ENCODE results near the gene SVOP. TPM values are rescaled to one million over a fixed set of nuclear protein-coding genes. Genes with fewer than 3 reads are reported as not detected.

The SVOP gene
- total RNA-seq, 1 experiment from 2014 or later: not detected

DNA sequence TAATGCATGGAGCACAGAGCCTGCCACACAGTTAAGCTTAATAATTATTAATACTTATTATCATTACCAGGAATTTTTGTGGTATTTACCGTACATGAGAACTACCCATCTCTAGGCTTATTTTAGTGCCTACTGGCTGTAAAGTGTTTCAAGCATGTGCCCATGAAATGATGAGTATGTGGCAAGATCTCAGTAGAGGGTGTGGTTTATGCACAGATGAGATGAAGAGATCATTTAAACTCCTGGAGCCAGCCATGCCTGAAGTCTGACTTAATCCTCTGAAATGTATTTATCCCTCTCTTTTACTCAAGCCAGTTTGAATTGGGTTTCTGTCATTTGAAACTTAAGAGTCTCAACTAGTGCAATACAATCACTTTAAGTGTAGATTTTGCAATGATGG is 80.7 kb downstream of the SVOP start:
- Histone ChIP-seq H3K27ac (no peak overlapping the region), H3K36me3 (no peaks in the 10 kb centered on the region), H3K4me1 (no peaks in the 10 kb centered on the region), H3K27me3 (0 out of 2 replicates have a peak, but pooled peaks cover 4% of the 10 kb centered on the region), H3K9me3 (replicated peaks) (no peaks in the 10 kb centered on the region), H3K4me3 (no peak overlapping the region)
- no peak for DNase-seq

DNA sequence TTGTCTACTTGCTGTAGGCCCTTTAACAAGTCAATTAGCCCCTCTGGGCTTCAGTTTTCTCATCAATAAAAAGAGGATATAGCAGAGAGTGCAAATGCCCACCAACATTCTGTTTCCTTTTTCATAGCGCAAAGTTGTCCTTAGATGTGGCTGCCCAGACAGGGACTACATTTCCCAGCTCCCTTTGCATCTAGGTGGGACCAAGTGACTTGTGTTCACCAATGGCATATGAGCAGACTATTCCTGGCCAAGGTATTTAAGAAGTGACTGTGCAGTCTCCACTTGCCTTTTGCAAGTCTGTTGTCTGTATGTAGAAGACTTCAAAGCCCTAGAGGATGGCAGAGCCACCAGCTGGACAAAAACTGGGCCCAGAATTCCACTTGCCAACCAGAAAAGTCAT is 81.3 kb downstream of the SVOP start:
- peak in 1 of 2 experiments; percentile 13 for DNase-seq
- no peak overlapping the region for H3K27ac ChIP-seq

DNA sequence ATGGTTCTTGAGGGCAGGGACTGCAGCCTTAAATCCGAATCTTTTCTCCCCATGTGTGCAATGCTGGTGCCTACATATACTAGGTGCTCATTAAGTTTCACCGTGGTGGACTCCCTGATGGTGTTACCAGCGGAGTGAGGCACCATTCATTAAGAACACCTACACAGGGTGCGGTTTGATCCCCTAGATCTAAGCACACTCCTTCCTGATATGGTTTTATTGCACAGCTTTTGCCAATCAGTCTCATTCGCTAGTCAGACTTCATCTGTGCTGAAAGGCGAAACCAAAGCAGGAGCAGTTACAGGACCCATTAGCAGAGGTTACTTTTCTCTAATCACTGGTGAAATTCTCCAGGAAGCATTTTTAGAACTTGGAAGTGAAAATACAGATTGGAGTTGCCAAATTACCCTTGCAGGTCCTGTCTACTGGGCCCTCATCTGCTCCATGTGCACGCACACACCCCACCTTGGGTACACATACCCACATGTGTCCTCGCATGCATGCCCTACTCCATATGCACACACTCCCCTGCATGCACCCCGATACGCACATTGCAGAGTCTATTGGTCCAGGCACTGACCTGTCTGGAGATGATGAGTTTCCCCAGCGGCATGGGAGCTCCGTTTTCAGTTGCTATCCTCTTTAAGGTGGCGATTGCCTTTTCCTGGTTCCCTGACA is 82.5 kb downstream of the SVOP start:
- Histone ChIP-seq H3K27ac (no peak overlapping the region), H3K4me1 (no peaks in the 10 kb centered on the region), H3K4me3 (no peak overlapping the region), H3K9me3 (replicated peaks) (no peaks in the 10 kb centered on the region), H3K27me3 (peaks cover 13% of the 10 kb centered on the region), H3K36me3 (no peaks in the 10 kb centered on the region)
- no peak for DNase-seq

More for the DNA sequence above, 81.3 kb downstream of the SVOP start:
- peaks cover 4% of the 10 kb centered on the region; the same call in 1 of the 2 replicates for H3K27me3 ChIP-seq
- H3K4me3 ChIP-seq: no peak overlapping the region
- no peaks in the 10 kb centered on the region for H3K4me1 ChIP-seq
- no peaks in the 10 kb centered on the region for H3K9me3 ChIP-seq (replicated peaks)
- H3K36me3 ChIP-seq: no peaks in the 10 kb centered on the region

DNA sequence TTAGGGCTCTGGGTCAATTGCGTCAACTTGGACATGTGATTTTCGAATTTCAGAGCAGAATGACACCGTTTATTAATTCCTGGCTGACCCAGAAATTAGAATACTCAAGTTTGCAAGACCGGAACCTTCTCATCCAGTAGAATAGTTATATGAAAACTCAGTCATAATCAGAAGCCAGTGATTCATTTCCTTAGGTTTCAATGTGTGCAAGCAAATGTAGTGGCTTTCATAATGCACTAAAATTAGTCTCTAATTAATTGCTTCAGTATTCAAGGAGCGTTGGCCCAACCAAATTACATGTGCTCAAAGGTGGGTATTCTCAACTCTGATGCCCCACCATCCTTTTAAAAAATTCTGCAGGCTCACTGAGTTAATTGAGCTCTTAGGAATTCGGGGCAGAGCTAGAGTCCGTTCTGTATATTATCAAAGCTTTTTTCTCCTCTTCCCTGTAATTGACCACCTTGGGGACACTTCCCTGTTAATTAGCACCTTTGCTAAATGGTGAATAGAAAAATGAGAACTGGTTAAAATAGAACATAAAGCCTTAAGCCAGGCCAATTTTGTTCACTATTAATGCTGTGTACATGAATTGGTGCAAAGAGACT is 85.6 kb downstream of the SVOP start:
- Histone ChIP-seq H3K4me1 (no peaks in the 10 kb centered on the region), H3K36me3 (no peaks in the 10 kb centered on the region), H3K4me3 (no peak overlapping the region), H3K27ac (no peak overlapping the region), H3K9me3 (replicated peaks) (no peaks in the 10 kb centered on the region), H3K27me3 (peaks cover 13% of the 10 kb centered on the region)
- no peak for DNase-seq

DNA sequence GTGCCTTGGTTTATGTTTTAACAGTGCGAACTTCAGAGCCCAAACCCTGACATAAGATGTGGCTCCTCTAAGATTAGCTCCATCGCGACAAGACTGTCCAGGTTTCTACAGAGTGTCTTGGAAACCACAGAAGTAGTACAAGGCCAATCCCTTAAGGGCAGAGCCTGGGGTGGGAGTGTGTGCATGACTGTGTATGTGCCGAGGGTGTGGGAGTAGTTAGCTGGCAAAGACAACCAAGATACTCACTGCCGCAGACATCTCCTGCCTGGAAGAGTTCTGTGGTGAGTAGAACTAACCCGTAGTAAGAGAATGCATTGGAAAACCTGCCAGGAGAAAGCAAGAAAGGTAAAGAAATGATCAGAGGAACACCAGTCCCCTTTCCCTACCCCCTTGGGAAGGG is 86.9 kb downstream of the SVOP start:
- no peak overlapping the region for H3K27ac ChIP-seq
- H3K9me3 ChIP-seq (replicated peaks): no peaks in the 10 kb centered on the region
- no peaks in the 10 kb centered on the region for H3K4me1 ChIP-seq
- DNase-seq: no peak
- H3K36me3 ChIP-seq: no peaks in the 10 kb centered on the region
- peaks cover 9% of the 10 kb centered on the region for H3K27me3 ChIP-seq
- H3K4me3 ChIP-seq: no peak overlapping the region

DNA sequence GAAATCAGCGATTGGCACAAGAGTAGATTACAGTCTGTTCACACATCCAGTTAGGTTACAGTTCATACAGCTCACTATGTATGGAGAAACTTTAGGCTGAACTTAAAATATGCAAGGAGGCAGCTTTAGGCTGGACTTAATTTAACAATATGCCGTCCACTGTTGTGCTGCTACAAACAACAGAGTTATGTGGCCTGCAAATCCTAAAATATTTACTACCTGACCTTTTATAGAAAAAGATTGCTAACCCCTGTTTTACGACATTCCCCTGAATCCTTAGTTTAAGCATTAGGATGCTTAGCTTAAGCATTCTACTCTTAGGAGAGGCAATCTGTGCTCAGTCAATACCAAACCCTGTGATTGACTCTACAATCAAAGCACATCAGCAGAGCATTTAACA is 90.1 kb downstream of the SVOP start:
- Histone ChIP-seq H3K9me3 (replicated peaks) (no peaks in the 10 kb centered on the region), H3K27ac (no peak overlapping the region), H3K27me3 (peaks cover 9% of the 10 kb centered on the region), H3K36me3 (no peaks in the 10 kb centered on the region), H3K4me1 (no peaks in the 10 kb centered on the region), H3K4me3 (no peak overlapping the region)
- no peak for DNase-seq

DNA sequence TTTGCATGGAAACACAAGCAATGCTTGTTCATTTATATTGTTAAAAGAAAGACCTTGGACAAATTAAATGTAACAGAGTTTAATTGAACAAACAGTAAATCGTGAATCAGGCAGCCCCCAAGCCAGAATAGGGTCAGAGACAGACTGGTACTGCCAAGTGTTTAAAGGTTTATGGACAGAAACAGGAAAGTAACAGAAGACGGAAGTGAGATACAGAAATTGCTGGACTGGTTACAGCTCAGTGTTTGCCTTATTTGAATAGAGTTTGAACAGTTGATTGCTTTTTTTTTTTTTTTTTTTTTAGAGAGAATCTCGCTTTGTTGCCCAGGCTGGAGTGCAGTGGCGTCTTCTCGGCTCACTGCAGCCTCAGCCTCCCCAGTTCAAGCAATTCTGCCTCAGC is 90.7 kb downstream of the SVOP start:
- Histone ChIP-seq H3K27ac (no peak overlapping the region), H3K4me1 (no peaks in the 10 kb centered on the region), H3K27me3 (peaks cover 9% of the 10 kb centered on the region), H3K9me3 (replicated peaks) (no peaks in the 10 kb centered on the region), H3K4me3 (no peak overlapping the region), H3K36me3 (no peaks in the 10 kb centered on the region)
- no peak for DNase-seq

DNA sequence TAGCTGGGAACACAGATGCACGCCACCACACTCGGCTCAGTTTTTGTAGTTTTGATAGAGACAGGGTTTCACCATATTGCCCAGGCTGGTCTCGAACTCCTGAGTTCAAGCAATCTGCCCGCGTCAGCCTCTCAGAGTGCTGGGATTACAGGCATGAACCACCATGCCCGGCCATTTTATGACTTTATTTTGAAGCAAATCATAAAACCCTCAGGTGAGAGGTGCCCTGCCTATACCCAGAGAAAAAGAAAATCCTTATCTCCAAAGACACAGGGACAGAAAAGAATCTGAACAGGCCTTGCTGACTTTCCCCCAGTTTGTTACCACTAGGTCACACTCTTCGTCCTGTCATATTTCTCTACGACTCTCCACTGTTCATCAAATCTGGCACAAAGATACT is 92.2 kb downstream of the SVOP start:
- Histone ChIP-seq H3K9me3 (replicated peaks) (no peaks in the 10 kb centered on the region), H3K27ac (no peak overlapping the region), H3K36me3 (no peaks in the 10 kb centered on the region), H3K4me1 (no peaks in the 10 kb centered on the region), H3K27me3 (no peaks in the 10 kb centered on the region; the same call in 1 of the 2 replicates), H3K4me3 (no peak overlapping the region)
- no peak for DNase-seq

DNA sequence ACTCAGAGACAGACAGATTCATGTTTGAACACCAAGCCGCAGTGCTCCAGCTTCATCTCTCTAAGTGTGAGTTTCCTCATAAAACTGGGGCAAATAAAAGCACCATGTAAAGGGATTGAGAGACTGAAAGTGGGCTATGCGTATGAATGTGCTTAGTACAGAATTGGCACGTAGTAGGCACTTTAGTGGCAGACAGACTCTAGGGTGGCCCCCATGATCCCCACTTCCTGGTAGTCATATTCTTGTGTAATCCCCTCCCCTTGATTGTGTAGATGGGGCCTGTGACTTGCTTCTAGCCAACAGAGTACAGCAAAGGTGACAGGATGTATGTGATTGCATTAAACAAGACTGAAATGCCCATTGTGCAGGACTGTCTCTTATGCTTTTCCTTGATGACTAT is 98.0 kb downstream of the SVOP start:
- Histone ChIP-seq H3K9me3 (replicated peaks) (no peaks in the 10 kb centered on the region), H3K4me3 (no peak overlapping the region), H3K36me3 (no peaks in the 10 kb centered on the region), H3K27me3 (no peaks in the 10 kb centered on the region), H3K4me1 (no peaks in the 10 kb centered on the region), H3K27ac (no peak overlapping the region)
- DNase-seq: no peak

DNA sequence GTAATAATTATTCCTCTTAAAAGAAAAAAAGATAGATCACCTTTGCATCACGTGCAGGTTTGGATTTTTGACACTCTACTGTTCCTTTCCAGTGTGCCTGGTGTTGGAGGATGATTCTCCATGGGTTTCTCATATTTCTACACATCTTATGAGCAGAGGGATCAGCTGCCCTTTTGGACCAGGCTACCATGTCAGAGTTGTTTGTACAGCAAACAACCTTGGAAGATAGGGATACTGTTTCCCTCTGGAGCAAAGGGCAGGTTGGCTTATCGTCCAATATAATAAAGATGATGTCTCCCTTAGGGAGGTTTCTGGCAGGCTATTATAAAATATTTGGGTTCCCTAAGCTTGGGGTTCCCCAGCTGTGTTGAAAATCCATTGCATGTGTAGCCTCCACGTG is 98.9 kb downstream of the SVOP start:
- no peaks in the 10 kb centered on the region for H3K4me1 ChIP-seq
- H3K36me3 ChIP-seq: no peaks in the 10 kb centered on the region
- no peaks in the 10 kb centered on the region for H3K27me3 ChIP-seq
- no peaks in the 10 kb centered on the region for H3K9me3 ChIP-seq (replicated peaks)
- DNase-seq: no peak
- H3K27ac ChIP-seq: no peak overlapping the region
- no peak overlapping the region for H3K4me3 ChIP-seq

DNA sequence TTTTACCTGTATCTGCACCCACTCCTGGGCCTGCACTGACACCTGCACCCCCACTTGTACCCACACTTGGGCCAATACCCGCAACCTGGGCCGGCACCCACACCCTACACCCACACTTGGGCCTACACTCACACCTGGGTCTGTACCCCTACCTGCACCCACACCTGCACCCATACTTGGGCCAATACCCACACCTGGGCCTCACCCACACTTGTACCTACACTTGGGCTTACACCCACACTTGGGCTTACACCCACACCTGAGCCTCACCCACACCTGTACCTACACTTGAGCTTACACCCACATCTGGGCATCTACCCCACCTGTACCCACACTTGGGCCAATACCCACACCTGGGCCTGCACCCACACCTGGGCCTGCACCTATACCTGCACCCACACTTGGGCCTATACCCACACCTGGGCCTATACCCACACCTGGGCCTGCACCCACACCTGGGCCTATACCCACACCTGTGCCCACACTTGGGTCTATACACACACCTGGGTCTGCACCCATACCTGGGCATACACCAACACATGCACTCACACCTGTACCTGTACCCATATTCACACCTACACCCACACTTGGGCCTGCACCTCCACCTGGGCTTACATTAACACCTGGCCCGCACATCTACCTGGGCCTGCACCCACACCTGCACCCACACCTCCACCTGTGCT is 101.8 kb downstream of the SVOP start:
- no peaks in the 10 kb centered on the region for H3K9me3 ChIP-seq (replicated peaks)
- no peak overlapping the region for H3K4me3 ChIP-seq
- no peak overlapping the region for H3K27ac ChIP-seq
- no peaks in the 10 kb centered on the region for H3K27me3 ChIP-seq
- DNase-seq: no peak
- no peaks in the 10 kb centered on the region for H3K4me1 ChIP-seq
- no peaks in the 10 kb centered on the region for H3K36me3 ChIP-seq

DNA sequence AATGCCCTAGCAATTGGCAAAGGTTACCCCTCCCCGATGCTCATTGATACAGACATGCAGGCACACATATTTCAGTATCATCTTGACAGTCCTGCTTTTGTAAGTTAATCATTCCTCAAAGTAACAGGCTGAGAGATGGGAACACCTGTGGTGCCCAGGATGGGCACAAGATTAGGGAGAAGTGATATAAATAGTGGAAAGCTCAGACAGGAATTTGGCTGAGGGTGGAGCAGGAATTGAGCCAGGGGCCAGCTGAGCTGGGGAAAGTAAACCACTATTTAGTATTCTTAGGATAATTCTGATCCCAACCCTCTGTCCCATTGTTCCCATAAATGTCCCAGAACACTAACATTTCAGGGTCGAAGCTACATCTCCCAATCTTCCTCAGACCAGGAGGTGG is 102.7 kb downstream of the SVOP start:
- Histone ChIP-seq H3K4me3 (no peak overlapping the region), H3K9me3 (replicated peaks) (no peaks in the 10 kb centered on the region), H3K27me3 (no peaks in the 10 kb centered on the region), H3K36me3 (no peaks in the 10 kb centered on the region), H3K27ac (no peak overlapping the region), H3K4me1 (no peaks in the 10 kb centered on the region)
- no peak for DNase-seq

DNA sequence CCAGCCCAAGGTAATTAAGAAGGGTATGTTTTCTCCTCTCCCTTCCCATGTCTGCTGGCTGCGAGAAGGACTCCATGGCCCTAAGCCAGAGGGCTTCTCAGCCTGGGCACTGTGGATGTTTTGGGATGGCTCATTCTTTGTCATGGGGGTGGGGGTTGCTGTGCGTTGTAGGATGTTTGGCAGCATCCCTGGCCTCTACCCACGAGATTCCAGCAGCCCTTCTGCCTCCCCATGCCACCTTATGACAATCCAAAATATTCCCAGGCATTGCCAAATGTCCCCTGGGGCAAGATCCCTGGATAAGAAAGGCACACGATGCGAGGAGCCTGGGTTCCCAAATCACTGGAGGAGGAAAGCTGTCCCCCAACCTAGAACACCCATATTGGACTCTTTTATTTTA is 104.5 kb downstream of the SVOP start:
- no peaks in the 10 kb centered on the region for H3K27me3 ChIP-seq
- H3K36me3 ChIP-seq: no peaks in the 10 kb centered on the region
- no peak for DNase-seq
- H3K4me1 ChIP-seq: no peaks in the 10 kb centered on the region
- no peaks in the 10 kb centered on the region for H3K9me3 ChIP-seq (replicated peaks)
- H3K27ac ChIP-seq: no peak overlapping the region
- H3K4me3 ChIP-seq: no peak overlapping the region

DNA sequence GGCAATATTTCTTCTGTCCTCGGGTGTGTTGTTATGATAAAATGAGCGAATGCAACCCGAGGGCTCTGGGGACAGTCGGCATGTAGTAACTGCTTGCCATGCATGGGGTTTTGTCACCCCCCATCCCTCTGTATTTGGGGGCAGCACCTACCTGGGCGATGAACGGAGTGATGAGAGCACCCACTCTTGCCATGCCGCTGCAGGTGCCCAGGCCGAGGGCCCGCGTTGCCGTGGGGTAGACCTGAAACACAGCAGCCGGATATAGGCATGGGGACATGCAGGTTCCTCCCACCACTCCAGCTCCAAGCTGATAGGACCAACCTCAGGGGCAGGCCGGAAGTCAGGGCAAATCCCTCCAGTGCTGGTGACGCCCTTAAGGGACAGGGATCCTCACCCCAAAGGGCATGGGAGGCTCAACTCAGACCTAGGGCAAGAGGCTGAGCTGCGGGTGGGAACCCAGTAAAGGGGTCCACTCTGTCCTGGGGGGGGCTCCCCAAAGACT is 105.2 kb downstream of the SVOP start:
- Histone ChIP-seq H3K9me3 (replicated peaks) (no peaks in the 10 kb centered on the region), H3K4me1 (no peaks in the 10 kb centered on the region), H3K27ac (no peak overlapping the region), H3K4me3 (no peak overlapping the region), H3K27me3 (no peaks in the 10 kb centered on the region), H3K36me3 (no peaks in the 10 kb centered on the region)
- no peak for DNase-seq

DNA sequence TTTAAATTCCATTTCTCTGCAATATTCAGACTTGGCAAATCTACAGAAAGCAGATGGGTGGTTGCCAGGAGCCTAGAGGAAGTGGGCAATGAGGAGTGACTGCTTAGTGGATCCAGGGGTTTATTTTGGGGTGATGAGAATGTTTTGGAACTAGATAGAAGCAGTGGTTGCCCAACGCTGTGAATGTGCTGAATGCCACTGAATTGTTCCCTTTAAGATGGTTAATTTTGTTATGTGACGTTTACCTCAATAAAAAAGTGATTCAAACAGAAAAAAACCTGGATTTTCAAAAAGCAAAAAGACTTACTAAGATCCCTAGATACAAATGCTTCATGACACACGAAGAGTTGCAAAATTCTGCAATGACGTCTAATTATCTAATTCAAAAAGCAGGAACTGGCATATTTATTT is 106.7 kb downstream of the SVOP start:
- H3K27me3 ChIP-seq: no peaks in the 10 kb centered on the region
- no peak overlapping the region for H3K27ac ChIP-seq
- DNase-seq: no peak

More for the DNA sequence above, 106.7 kb downstream of the SVOP start:
- Histone ChIP-seq H3K4me3 (no peak overlapping the region), H3K36me3 (no peaks in the 10 kb centered on the region), H3K4me1 (no peaks in the 10 kb centered on the region), H3K9me3 (replicated peaks) (no peaks in the 10 kb centered on the region)
